Transverse colon (tissue), 4 donors: ENCODE measurements around the gene GLIPR2. TPM values are rescaled to one million over a fixed set of nuclear protein-coding genes. Genes with fewer than 3 reads are reported as not detected.

Experiments used
- DNase-seq: peaks from one replicate; pipeline ENCODE4 v3.0.0-alpha.2; 2019
- H3K27ac ChIP-seq, 4 donors: fragments of 200-600 bp; sonication (generic); 2 replicates each; pipeline ENCODE4 v1.5.1; 2016 to 2018; ENCODE audit warnings: inconsistent platforms in 4 of 4
- H3K27me3 ChIP-seq: fragments of 200-600 bp; sonication (generic); 2 replicates; pipeline ENCODE4 v1.5.1; 2017; ENCODE audit warnings: inconsistent platforms
- H3K36me3 ChIP-seq, 4 donors: fragments of 200-600 bp; sonication (generic); 2 replicates each; pipeline ENCODE4 v1.5.1; 2017 to 2019; ENCODE audit warnings: inconsistent platforms in 4 of 4
- H3K4me1 ChIP-seq, 4 donors: fragments of 200-600 bp; sonication (generic); 2 replicates each; pipeline ENCODE4 v1.5.1; 2017 to 2020; ENCODE audit warnings: inconsistent platforms in 4 of 4
- H3K4me3 ChIP-seq, 4 donors: fragments of 200-600 bp; sonication (generic); 1 replicate in 1 of 4; 2 replicates in 3 of 4; pipeline versions ENCODE4 v1.5.1 to v1.6.1; 2017 to 2019; ENCODE audit warnings: inconsistent platforms in 4 of 4
- H3K9me3 ChIP-seq, 2 donors: fragments of 200-600 bp; sonication (generic); 2 replicates each; pipeline ENCODE4 v1.5.1; 2017 to 2019; ENCODE audit warnings: inconsistent platforms in 2 of 2
- CTCF ChIP-seq, 5 experiments: fragments of 200-600 bp in 3 of 5; fragments of 450-650 bp in 2 of 5; sonication (generic) in 3 of 5; IDR thresholded peaks; 1 replicate in 2 of 5; 2 replicates in 3 of 5; pipeline ENCODE4 v1.5.1; 2016 to 2017; ENCODE audit warnings: antibody characterized with exemption in 5 of 5, inconsistent platforms in 3 of 5, mild to moderate bottlenecking in 2 of 5, moderate library complexity in 1 of 5
- EP300 ChIP-seq: sonication (generic); formaldehyde crosslinking; IDR thresholded peaks from one replicate; pipeline ENCODE4 v1.6.1; 2017; ENCODE audit warnings: antibody characterized with exemption, low read depth
- POLR2A ChIP-seq: fragments of 450-650 bp; IDR thresholded peaks from one replicate; pipeline ENCODE4 v1.6.1; 2016; ENCODE audit warnings: antibody characterized with exemption, mild to moderate bottlenecking, moderate library complexity
- POLR2AphosphoS5 ChIP-seq, 3 donors: sonication (generic); formaldehyde crosslinking; IDR thresholded peaks; one replicate each; pipeline ENCODE4 v1.6.1; 2016; ENCODE audit warnings: antibody characterized with exemption in 3 of 3
- WGBS, 2 donors: methylation state at CpG; one replicate each; pipeline ENCODE4 v1.1.5; 2018; ENCODE audit warnings: low coverage in 1 of 2; 5-methylcytosine and 5-hydroxymethylcytosine counted together
- in situ Hi-C, 4 donors: fragments of 200-750 bp; cut with MboI; loops; one replicate each; pipeline versions ENCODE4 v1.15.0 to v1.15.1; 2017; ENCODE audit warnings: low sequenced_read_pairs in 3 of 4, low pct_ligation_motif_present in 1 of 4, low pct_unique_long_range_greater_than_20kb in 1 of 4
- intact Hi-C: fragments of 100-400 bp; cut with DNase I; formaldehyde crosslinking; loops from one replicate; pipeline ENCODE4 v1.15.1; 2023; ENCODE audit warnings: low total_unique reads
- total RNA-seq, 4 donors: library from RNA; depleted of rRNA; stranded (reverse); fragments of >200 nt; gene quantifications; one replicate each; pipeline ENCODE4 v1.1.0, GENCODE V29; 2016

The GLIPR2 gene
- total RNA-seq, 4 donors from 2014 or later: 9.7 to 40.4 (median 26.7) TPM

- WGBS, 2 donors: 39% methylated on average over 12 of the region's 12 CpGs; no CpG with 5 or more reads in 1 of the 2 donors
- no peak for TF ChIP-seq EP300
- no peak for TF ChIP-seq POLR2A
- no peak for TF ChIP-seq POLR2AphosphoS5 (IDR thresholded peaks at IDR 0.05)
- TF ChIP-seq CTCF (IDR thresholded peaks at IDR 0.05): no peak
- H3K9me3 ChIP-seq: no peaks in the 10 kb centered on the region
- H3K27me3 ChIP-seq: no peaks in the 10 kb centered on the region
- intact Hi-C loops (loop anchor here (5.0 kb wide), 1 partner anchor 35 kb away; no protein-coding TSS in a partner anchor), in situ Hi-C loops (no loop called here)
- peak; percentile 31 for DNase-seq
- no peaks in the 10 kb centered on the region for H3K36me3 ChIP-seq
- peaks cover 17 to 61% (median 54%) of the 10 kb centered on the region in 4 donors for H3K4me1 ChIP-seq
- peak overlapping the region; percentile 49 to 97 (median 86) for H3K4me3 ChIP-seq
- peak overlapping the region; percentile 86 to 95 (median 88) for H3K27ac ChIP-seq
Observed at GRCh38 chr9:36137392-36138004, 965 bp downstream of the GLIPR2 start.

DNA sequence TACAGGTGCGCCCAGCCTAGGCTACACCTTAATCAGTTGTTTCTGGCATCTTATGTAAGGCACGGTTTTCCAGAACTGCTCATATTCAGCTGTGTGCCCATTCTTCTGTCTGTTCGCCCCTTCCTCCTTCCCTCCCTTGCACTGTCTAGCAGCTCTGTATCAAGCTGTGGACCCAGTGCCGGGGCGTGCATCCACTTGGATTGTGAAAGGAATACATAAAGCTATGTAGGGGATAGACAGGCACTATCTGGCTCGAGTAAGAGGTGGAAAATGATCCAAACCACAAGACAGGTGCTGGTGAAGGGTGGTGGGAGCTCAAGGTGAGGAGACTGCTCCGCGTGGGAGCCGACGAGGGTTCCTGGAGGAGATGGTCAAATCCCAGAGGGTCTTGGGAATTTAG is 2.0 kb downstream of the GLIPR2 start:
- Histone ChIP-seq H3K9me3 (no peaks in the 10 kb centered on the region), H3K27ac (peak overlapping the region in 2 of 4 donors; percentile 86 to 91), H3K36me3 (no peaks in the 10 kb centered on the region), H3K27me3 (no peaks in the 10 kb centered on the region), H3K4me3 (no peak overlapping the region), H3K4me1 (peaks cover 27 to 71% (median 63%) of the 10 kb centered on the region in 4 donors)
- WGBS, 2 donors: 94 to 96% methylated on average over 8 to 10 of the region's 10 CpGs
- intact Hi-C loops (loop anchor here (5.0 kb wide), 1 partner anchor 36 kb away; no protein-coding TSS in a partner anchor), in situ Hi-C loops (no loop called here)
- DNase-seq: no peak
- TF ChIP-seq EP300 (no peak), POLR2AphosphoS5 (IDR thresholded peaks at IDR 0.05) (no peak), CTCF (IDR thresholded peaks at IDR 0.05) (no peak), POLR2A (no peak)

GRCh38 chr9:36138901-36139300 is 2.4 kb downstream of the GLIPR2 start:
- Histone ChIP-seq H3K4me3 (no peak overlapping the region), H3K27ac (peak overlapping the region in 1 of 4 donors; percentile 90), H3K27me3 (no peaks in the 10 kb centered on the region), H3K36me3 (no peaks in the 10 kb centered on the region), H3K9me3 (no peaks in the 10 kb centered on the region), H3K4me1 (peaks cover 31 to 75% (median 67%) of the 10 kb centered on the region in 4 donors)
- DNase-seq: no peak
- intact Hi-C loops (loop anchor here (5.0 kb wide), 1 partner anchor 37 kb away; no protein-coding TSS in a partner anchor), in situ Hi-C loops (no loop called here)
- TF ChIP-seq POLR2AphosphoS5 (IDR thresholded peaks at IDR 0.05) (no peak), EP300 (no peak), POLR2A (no peak), CTCF (IDR thresholded peaks at IDR 0.05) (no peak)
- 92 to 100% methylated on average over 3 to 5 of the region's 5 CpGs for WGBS, 2 donors

- no peaks in the 10 kb centered on the region for H3K9me3 ChIP-seq
- no peaks in the 10 kb centered on the region for H3K27me3 ChIP-seq
- H3K36me3 ChIP-seq: no peaks in the 10 kb centered on the region
- H3K4me1 ChIP-seq: peaks cover 33 to 89% (median 68%) of the 10 kb centered on the region in 4 donors
- TF ChIP-seq CTCF (IDR thresholded peaks at IDR 0.05) (no peak), EP300 (no peak), POLR2A (no peak), POLR2AphosphoS5 (IDR thresholded peaks at IDR 0.05) (peak in 1 of 3 donors; percentile 8)
- no peak for DNase-seq
- intact Hi-C loops: no loop called here
- in situ Hi-C loops: no loop called here
- H3K4me3 ChIP-seq: no peak overlapping the region
- WGBS, 2 donors: 74 to 77% methylated on average over 5 to 11 of the region's 11 CpGs
- peak overlapping the region; percentile 78 to 92 (median 90) for H3K27ac ChIP-seq
Observed at GRCh38 chr9:36140086-36141084, 3.9 kb downstream of the GLIPR2 start.
